ENCODE results near the gene LHB.

LHB gene

DNA sequence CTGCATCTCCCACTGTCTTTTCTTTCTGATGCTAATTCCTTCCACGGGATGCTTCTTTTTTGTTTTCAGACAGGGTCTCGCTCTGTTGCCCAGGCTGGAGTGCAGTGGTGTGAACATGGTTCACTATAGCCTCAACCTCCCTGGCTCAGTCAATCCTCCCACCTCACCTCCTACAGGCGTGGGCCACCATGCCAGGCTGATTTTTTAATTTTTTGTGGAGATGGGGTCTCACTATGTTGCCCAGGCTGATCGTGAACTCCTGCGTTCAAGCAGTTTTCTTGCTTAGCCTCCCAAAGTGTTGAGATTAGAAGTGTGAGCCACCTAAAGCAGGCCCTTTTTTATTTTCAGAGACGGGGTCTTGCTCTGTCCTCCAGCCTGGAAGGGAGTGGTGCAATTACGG is 28.6 kb downstream of the LHB start:
- no peak overlapping the region for H3K27ac ChIP-seq
- no peak for DNase-seq (ENCODE audit: low read depth, low spot score)

DNA sequence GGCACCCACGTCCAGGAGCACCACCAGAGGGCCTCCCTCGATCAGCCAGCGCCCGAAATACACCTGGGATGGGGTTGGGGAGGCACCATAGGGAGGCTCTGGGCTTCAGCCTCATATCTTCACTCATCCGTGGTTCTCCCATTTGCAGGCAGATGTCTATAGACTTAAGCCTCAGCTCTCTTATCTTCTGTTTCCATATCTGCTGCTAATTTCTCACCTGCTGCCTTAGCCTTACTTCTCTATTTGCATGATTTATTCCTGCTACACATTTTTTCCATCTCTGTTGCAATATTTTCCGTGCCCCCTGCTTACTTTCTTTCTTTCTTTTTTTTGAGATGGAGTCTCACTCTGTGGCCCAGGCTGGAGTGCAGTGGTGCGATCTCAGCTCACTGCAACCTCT is 29.6 kb downstream of the LHB start:
- no peak overlapping the region for H3K27ac ChIP-seq
- no peak for DNase-seq (ENCODE audit: low read depth, low spot score)

- no peak for DNase-seq (ENCODE audit: low read depth, low spot score)
- no peak overlapping the region for H3K27ac ChIP-seq
Measured at GRCh38 chr19:48986211-48986610, 30.7 kb downstream of the LHB start.

DNA sequence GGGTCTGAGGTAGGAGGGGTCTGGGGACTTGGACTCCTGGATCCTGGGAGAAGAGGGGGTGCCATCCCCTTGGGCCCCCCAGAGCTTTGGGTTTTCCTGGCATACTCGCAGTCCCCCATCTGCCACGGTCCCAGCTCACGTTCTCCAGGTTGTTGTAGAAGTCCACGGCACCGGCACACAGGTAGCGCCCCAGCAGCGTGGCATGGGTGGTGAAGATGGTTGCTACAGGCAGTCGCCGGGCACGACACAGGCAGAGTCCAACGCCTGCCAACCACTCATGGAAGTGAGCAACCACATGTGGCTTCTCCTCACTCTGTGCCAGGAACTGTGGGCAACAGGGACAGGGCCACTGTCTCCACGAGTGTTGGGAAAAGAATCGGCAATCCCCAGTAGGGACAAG is 31.2 kb downstream of the LHB start:
- no peak for DNase-seq (ENCODE audit: low read depth, low spot score)
- H3K27ac ChIP-seq: no peak overlapping the region

DNA sequence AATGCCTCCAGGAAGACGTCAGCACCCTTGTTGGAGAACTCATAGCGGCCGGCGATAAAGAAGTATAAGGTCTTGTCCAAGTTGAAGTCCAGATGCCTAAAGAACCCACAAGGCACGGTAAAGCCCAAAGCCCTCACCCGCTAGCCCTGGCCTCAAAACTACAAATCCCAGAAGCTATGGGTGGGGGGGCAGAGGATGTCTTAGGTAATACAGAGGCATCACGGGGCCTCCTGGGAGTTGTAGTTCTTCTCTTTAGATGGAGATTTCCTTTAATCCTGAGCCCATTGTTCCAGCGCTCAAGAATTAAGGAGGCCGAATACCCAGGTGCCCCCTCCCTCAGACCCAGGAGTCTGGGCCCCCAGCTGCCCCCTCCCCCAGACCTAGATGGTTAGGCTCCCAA is 34.6 kb downstream of the LHB start:
- no peak overlapping the region for H3K27ac ChIP-seq
- no peak for DNase-seq (ENCODE audit: low read depth, low spot score)

DNA sequence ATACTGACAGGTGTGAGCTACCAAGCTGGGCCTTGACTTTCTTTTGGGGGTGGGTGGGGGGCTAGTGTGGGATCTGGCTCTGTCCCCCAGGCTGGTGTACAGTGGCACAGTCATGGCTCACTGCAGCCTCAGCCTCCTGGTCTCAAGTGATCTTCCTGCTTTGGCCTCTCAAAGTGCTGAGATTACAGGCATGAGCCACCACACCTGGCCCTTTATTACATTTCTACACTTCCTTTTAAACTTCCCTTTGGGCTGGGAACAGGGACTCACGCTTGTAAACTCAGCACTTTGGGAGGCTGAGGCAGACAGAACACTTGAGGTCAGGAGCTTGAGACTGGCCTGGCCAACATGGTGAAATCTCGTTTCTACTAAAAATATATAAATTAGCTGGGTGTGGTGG is 39.8 kb downstream of the LHB start:
- H3K27ac ChIP-seq: no peak overlapping the region
- DNase-seq (ENCODE audit: low read depth, low spot score): no peak

GRCh38 chr19:48975947-48976847 is 40.7 kb downstream of the LHB start:
- no peak for DNase-seq (ENCODE audit: low read depth, low spot score)
- H3K27ac ChIP-seq: no peak overlapping the region

GRCh38 chr19:48970923-48971395 is 45.9 kb downstream of the LHB start:
- H3K27ac ChIP-seq: no peak overlapping the region
- DNase-seq (ENCODE audit: low read depth, low spot score): no peak

DNA sequence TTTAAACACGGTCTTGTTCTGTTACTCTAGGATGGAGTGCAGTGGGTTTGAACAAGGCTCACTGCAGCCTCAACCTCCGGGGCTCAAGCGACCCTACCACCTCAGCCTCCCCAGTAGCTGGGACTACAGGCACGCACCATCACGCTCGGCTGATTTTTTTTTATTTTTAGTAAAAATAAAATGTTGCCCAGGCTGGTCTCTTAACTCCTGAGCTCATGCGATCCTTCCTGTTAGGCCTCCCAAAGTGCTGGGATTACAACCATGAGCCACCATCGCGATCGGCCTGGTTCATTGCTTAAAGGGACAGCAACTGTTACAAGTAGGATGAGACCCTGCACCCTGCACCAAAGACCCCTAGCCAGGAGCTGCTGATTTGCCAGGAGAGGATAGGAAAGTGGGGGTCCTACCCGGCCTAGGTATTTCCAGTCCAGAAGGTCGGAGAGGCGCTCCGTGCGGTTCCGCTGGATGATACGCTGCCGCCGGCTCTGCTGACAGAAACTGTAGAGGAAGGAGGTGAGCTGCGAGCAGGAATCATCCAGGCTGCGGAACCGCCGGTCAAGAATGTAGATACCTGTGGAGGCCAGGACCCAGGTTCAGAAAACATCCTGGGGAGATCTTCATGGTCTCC is 46.6 kb downstream of the LHB start:
- H3K27ac ChIP-seq: no peak overlapping the region
- DNase-seq (ENCODE audit: low read depth, low spot score): no peak

DNA sequence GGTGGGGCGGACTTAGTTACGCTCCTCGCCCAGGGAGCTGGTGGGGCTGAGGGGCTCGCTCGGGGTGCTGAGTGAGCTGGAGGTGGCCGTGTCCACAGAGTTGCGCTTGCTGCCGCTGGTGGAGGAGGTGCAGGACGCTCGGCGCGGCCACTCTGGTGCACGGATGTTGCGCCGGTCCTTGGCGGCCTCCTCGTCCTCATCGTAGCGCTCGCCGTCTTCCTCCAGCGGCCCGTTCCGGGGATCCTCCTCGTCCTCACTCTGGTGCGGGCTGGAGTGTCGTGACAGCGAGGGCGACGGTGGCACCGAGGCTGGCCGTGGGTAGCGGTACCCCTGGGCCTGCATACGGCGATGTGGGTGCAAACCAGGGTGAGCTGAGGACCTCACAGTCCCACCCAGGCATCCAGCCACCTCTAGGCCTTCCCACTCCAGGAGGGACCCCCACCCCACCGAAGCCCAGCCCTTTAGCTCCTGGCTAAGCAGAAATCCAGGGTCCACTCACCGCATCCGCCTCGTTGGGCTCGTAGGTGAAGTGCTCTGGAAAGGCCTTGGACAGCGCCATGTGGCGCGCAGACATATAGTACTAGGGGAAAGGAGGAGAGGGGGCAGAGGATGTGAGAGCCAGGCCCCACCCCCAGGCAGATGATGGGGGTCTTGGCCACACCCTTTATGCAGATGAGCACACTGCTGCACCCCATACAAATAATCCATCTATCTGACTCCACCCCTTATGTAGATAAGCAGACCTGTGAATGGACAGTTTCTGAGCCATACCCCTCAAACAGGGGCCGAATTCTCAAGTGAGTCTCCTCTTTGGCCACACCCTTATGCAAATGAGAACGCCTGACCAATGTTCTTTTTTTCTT is 47.4 kb downstream of the LHB start:
- H3K27ac ChIP-seq: no peak overlapping the region
- no peak for DNase-seq (ENCODE audit: low read depth, low spot score)

DNA sequence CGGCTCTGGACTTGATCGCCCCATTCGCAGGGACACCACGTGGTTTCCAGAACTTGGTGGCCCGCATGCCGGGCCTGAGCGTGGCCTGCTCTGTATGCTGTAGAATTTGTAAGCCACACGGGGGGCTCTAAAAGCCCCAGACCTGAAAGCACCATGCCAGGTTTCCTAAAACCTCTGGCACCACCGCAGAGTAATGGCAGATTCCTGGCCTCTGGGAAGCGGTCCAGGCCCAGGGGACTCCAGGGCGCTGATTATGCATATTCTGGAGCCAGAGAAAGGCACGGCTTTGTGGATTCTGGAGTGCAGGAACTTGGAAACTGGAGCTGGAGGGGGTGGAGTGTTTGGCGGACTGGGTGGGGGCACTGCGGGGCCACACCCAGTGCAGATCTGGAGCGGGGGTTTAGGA is 48.1 kb downstream of the LHB start:
- peak overlapping the region; percentile 75 for H3K27ac ChIP-seq
- no peak for DNase-seq (ENCODE audit: low read depth, low spot score)

GRCh38 chr19:48968179-48968661 is 48.7 kb downstream of the LHB start:
- H3K27ac ChIP-seq: peak overlapping the region; percentile 75
- no peak for DNase-seq (ENCODE audit: low read depth, low spot score)

GRCh38 chr19:48967346-48968178 is 49.3 kb downstream of the LHB start:
- no peak for DNase-seq (ENCODE audit: low read depth, low spot score)

GRCh38 chr19:48966541-48967345 is 50.1 kb downstream of the LHB start:
- DNase-seq (ENCODE audit: low read depth, low spot score): no peak
- peak overlapping the region; percentile 75 for H3K27ac ChIP-seq

More at GRCh38 chr19:48967346-48968178, 49.3 kb downstream of the LHB start:
- peak overlapping the region; percentile 75 for H3K27ac ChIP-seq

Data from epithelial cell of prostate (primary cell).